NT2/D1 (cell line): ENCODE results near the gene GLS.

Source experiments
- DNase-seq: peaks from one replicate; pipeline ENCODE4 v3.0.0-alpha.2; 2011; ENCODE audit warnings: low read depth, low spot score
- H3K27me3 ChIP-seq: 2 replicates; pipeline ENCODE4 v1.6.0; 2011; ENCODE audit warnings: mild to moderate bottlenecking; ENCODE audit not compliant: insufficient read length, insufficient read depth
- H3K36me3 ChIP-seq: 2 replicates; pipeline ENCODE4 v1.6.1; 2011; ENCODE audit warnings: mild to moderate bottlenecking, low read length, mixed read lengths; ENCODE audit not compliant: insufficient read depth, insufficient read length
- H3K4me1 ChIP-seq: 2 replicates; pipeline ENCODE4 v1.5.1; 2011; ENCODE audit not compliant: insufficient read depth, insufficient read length
- H3K4me3 ChIP-seq: 2 replicates; pipeline ENCODE4 v1.5.1; 2011; ENCODE audit warnings: low read depth; ENCODE audit not compliant: insufficient read length
- H3K9ac ChIP-seq: 2 replicates; pipeline ENCODE4 v1.6.0; 2011; ENCODE audit warnings: low read depth; ENCODE audit not compliant: insufficient read length
- H3K9me3 ChIP-seq: 2 replicates; pipeline ENCODE4 v1.5.1; 2011; ENCODE audit warnings: mild to moderate bottlenecking, low read length; ENCODE audit not compliant: insufficient read depth
- SUZ12 ChIP-seq: IDR thresholded peaks from 2 replicates; pipeline ENCODE4 v1.6.1; 2011; ENCODE audit not compliant: insufficient read length, insufficient read depth; ENCODE audit errors: extremely low read depth
- YY1 ChIP-seq: IDR thresholded peaks from 2 replicates; pipeline ENCODE4 v1.6.1; 2011; ENCODE audit not compliant: insufficient read length, insufficient read depth
- ZNF274 ChIP-seq: IDR thresholded peaks from 2 replicates; pipeline ENCODE4 v1.6.1; 2011; ENCODE audit warnings: mild to moderate bottlenecking, low read depth, low read length

Gene GLS

DNA sequence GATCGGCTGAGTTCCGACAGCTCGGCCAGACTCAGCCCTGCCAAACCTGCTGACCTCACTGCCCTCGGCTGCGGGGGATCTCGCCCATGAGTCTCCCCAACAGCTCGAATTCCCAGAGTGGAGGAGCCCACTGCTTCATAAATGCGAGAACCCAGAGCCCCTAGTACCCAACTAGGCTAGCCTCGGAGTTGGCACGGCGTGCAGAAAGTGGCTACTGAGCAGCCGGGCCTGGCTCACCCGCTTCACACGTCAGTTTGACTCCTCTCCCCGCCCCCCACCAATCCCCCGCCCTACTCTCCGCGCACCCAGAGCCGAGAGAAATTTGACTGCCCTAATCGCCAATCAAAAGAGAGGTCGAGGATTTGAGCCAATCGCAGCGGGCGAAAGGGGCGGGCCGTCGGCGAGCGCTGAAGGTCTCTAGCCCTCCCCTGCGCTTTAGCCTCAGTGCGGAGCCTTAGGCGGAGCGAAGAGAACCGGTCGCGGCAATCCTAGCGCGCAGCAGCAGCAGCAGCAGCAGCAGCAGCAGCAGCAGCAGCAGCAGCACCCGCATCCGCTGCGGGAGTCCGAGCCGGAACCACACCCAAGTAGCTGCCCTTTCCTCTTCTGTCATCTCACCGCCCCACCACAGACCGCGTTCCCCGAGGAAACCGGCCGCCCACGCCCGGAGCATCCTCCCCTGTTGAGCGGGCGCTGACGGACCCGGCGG, at the start of gene GLS:
Gene GLS, plus strand, starts transcription at position 444 of the 706 bp plus-strand sequence. CDS start 264 bp downstream, outside the sequence.
- peaks cover 22% of the 10 kb centered on the region for H3K36me3 ChIP-seq
- H3K4me3 ChIP-seq, result peak within 1 kb of the TSS; percentile 93
- H3K9ac ChIP-seq, result peak within 1 kb of the TSS; percentile 88
- no peaks in the 10 kb centered on the region for H3K9me3 ChIP-seq
- no peaks in the 10 kb centered on the region for H3K4me1 ChIP-seq
- peaks cover 5% of the 10 kb centered on the region for H3K27me3 ChIP-seq
- DNase-seq, result peak; percentile 95
- TF ChIP-seq ZNF274 (no peak), SUZ12 (no peak), YY1 (no peak)

DNA sequence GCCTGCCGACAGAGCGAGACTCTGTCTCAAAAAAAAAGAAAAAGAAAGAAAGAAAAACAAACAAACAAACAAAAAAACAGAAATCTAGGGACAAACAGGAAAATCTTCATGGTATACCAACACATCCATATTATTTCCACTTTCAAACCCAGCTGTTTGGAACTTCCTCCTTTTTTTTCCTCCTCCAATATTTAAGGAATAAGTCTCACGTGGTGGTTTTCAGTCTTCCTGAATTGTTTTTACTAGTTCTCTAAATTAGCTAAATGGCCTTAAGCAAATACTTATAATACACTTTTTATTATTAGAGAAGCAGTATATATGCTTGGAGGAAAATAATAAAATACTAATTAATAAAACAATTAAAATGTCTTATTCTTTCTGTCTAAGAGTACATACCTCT, 48.7 kb upstream of the GLS start:
- Histone ChIP-seq H3K27me3 (no peaks in the 10 kb centered on the region), H3K4me3 (no peak overlapping the region), H3K9ac (no peak overlapping the region), H3K9me3 (no peaks in the 10 kb centered on the region), H3K4me1 (no peaks in the 10 kb centered on the region), H3K36me3 (no peaks in the 10 kb centered on the region)
- TF ChIP-seq ZNF274 (no peak), SUZ12 (no peak)
- no peak for DNase-seq

GRCh38 chr2:190834890-190835208, 45.8 kb upstream of the GLS start:
- Histone ChIP-seq H3K27me3 (no peaks in the 10 kb centered on the region), H3K4me1 (no peaks in the 10 kb centered on the region), H3K9me3 (no peaks in the 10 kb centered on the region), H3K9ac (no peak overlapping the region), H3K4me3 (no peak overlapping the region), H3K36me3 (no peaks in the 10 kb centered on the region)
- DNase-seq, result no peak
- TF ChIP-seq YY1 (no peak), SUZ12 (no peak), ZNF274 (no peak)

GRCh38 chr2:190835303-190835930, 45.2 kb upstream of the GLS start:
- TF ChIP-seq SUZ12 (no peak), ZNF274 (no peak), YY1 (no peak)
- H3K4me1 ChIP-seq, result no peaks in the 10 kb centered on the region
- no peak overlapping the region for H3K9ac ChIP-seq
- no peak overlapping the region for H3K4me3 ChIP-seq
- H3K36me3 ChIP-seq, result no peaks in the 10 kb centered on the region
- no peaks in the 10 kb centered on the region for H3K27me3 ChIP-seq
- DNase-seq, result no peak
- H3K9me3 ChIP-seq, result no peaks in the 10 kb centered on the region

GRCh38 chr2:190836767-190837166, 43.9 kb upstream of the GLS start:
- H3K9ac ChIP-seq, result no peak overlapping the region
- H3K27me3 ChIP-seq, result no peaks in the 10 kb centered on the region
- H3K9me3 ChIP-seq, result no peaks in the 10 kb centered on the region
- TF ChIP-seq SUZ12, result no peak
- TF ChIP-seq YY1, result no peak
- TF ChIP-seq ZNF274, result no peak
- no peak for DNase-seq
- no peaks in the 10 kb centered on the region for H3K36me3 ChIP-seq
- H3K4me3 ChIP-seq, result no peak overlapping the region
- peaks cover 2% of the 10 kb centered on the region for H3K4me1 ChIP-seq

GRCh38 chr2:190837420-190837819, 43.2 kb upstream of the GLS start:
- no peak for DNase-seq
- Histone ChIP-seq H3K9me3 (no peaks in the 10 kb centered on the region), H3K4me1 (peaks cover 2% of the 10 kb centered on the region), H3K36me3 (no peaks in the 10 kb centered on the region), H3K9ac (no peak overlapping the region), H3K27me3 (no peaks in the 10 kb centered on the region), H3K4me3 (no peak overlapping the region)
- no peak for TF ChIP-seq ZNF274
- TF ChIP-seq YY1, result no peak
- TF ChIP-seq SUZ12, result no peak

DNA sequence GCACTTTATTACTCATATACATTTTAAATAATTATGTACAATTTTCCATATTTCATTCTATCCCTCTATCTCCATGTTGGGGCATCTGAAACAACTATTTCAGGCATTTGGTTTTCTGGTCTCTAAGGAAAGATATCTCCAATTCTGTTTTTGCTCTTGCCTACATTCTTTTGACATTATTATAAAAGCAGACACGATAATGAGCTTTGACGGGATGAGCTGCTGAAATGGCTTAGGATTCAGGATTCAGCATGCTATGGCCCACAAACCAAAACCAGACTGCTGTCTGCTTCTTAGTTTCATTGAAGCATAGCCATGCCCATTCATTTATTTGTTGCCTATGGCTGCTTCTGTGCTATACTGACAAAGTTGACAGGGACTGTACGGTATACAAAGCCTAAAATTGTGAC, 42.7 kb upstream of the GLS start:
- no peaks in the 10 kb centered on the region for H3K9me3 ChIP-seq
- peaks cover 2% of the 10 kb centered on the region for H3K4me1 ChIP-seq
- TF ChIP-seq SUZ12 (no peak), YY1 (no peak), ZNF274 (no peak)
- H3K36me3 ChIP-seq, result no peaks in the 10 kb centered on the region
- H3K4me3 ChIP-seq, result no peak overlapping the region
- H3K9ac ChIP-seq, result no peak overlapping the region
- no peaks in the 10 kb centered on the region for H3K27me3 ChIP-seq
- DNase-seq, result no peak
